ENCODE measurements around the gene SPAG7.
A peak's percentile ranks its signal among the peaks of the same experiment; 100 is the strongest.
"Not testable (repeated sequence)": the region's sequence is repeated elsewhere in the genome, so short reads cannot be mapped to it uniquely, and the experiment has no call there.

Gene SPAG7

DNA sequence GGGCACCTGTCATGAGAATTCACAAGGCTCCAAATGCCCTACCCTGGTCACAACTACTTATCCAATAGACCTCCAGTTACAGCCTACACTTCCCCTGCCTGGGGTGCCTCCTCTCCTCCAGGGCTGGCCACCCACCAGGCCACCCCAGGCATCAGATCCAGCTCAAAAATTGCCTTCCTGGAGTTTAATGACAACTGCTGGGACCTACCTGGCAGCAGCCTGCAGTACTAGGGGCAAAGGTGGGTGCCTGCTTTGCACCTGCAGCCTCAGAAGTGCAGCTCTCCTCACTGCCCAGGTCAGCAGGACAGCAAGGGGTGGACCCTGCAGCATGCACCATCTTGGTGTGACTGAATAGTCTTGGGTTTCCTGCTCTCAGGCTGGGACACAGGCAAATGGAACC lies 32.0 kb downstream of the SPAG7 start:
- no peak for DNase-seq

DNA sequence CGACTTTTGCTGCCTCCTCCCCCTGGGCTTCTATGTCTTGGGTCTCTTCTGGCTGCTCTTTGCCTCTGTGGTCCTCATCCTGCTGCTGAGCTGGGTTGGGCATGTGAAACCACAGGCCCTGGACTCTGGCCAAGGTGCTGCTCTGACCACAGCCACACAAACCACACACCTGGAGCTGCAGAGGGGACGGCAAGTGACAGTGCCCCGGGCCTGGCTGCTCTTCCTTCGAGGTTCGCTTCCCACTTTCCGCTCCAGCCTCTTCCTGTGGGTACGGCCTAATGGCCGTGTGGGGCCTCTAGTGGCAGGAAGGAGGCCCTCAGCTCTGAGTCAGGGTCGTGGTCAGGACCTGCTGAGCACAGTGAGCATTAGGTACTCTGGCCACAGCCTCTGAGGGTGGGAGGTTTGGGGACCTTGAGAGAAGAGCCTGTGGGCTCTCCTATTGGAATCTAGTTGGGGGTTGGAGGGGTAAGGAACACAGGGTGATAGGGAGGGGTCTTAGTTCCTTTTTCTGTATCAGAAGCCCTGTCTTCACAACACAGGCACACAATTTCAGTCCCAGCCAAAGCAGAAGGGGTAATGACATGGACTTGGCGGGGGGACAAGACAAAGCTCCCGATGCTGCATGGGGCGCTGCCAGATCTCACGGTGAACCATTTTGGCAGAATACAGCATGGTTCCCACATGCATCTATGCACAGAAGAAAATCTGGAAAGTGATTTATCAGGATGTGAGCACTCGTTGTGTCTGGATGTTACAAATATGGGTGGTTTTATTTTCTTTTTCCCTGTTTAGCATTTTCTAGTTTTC lies 33.2 kb downstream of the SPAG7 start:
- peak; percentile 39 for DNase-seq

- no peak for DNase-seq
These were observed 34.0 kb downstream of the SPAG7 start for GRCh38 chr17:4933646-4934045.

- DNase-seq = no peak
These were observed 34.9 kb downstream of the SPAG7 start for GRCh38 chr17:4932756-4933155.

DNA sequence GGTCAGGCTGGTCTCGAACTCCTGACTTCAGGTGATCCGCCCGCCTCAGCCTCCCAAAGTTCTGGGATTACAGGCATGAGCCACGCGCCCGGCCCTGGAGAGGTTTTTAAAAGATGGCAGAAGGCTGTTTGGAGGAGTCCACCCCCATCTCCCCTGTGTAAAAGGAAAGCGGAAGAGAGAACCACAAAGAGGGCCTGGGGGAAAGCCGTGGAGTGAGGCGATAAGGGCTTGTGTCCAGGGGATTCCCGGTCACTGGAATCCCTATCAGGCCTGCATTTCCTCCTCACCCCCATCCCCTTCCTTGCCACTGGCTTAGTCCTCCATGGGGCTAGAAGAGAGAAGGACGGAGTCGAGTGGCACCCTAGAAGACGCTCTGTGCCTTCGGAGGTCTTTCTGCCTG lies 35.7 kb downstream of the SPAG7 start, which contains the start of gene GP1BA:
TSS of gene GP1BA (plus strand) at position 315 of the 400 bp plus-strand sequence. CDS start 328 bp downstream, outside the sequence.
- no peak for DNase-seq

GRCh38 chr17:4928881-4929280 lies 38.7 kb downstream of the SPAG7 start:
- DNase-seq = no peak

DNA sequence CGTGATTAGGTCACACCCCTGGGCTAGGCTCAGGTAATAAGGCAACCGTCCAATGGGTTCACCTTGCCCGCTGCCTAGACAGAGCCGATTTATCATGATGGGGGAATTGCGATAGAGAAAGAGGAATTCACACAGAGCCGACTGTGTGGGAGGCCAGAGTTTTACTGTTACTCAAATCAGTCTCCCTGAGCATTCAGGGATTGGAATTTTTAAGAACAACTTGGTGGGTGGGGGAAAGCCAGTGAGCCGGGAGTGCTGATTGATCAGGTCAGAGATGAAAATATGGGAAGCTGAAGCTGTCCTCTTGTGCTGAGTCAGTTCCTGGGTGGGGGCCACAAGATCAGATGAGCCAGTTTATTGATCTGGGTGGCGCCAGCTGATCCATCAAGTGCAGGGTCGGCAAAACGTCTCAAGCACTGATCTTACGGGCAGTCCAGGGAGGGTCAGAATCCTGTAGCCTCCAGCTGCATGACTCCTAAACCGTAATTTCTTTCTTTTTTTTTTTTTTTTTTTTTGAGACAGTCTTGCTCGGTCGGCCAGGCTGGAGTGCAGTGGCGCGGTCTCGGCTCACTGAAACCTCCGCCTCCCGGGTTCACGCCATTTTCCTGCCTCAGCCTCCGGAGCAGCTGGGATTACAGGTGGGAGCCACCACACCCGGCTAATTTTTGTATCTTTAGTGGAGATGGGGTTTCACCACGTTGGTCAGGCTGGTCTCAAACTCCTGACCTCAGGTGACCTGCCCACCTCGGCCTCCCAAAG lies 40.9 kb downstream of the SPAG7 start:
- DNase-seq = not testable (repeated sequence)

DNA sequence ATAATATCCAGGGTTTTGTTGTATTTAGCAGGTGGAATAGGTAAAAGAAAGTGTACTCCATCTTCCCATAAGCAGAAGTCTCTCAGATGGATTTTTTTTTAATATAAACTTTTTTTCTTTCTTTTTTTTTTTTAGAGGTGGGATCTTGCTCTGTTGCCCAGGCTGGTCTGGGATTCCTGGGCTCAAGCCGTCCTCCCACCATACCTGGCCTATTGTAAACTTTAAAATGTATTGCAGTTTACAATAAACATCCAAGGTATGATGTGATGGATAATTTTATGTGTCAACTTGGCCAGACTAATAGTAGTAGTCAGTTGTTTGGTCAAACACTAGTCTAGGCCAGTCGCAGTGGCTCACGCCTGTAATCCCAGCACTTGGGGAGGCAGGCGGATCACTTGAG lies 46.3 kb downstream of the SPAG7 start:
- no peak for DNase-seq

GRCh38 chr17:4920351-4921048 lies 47.1 kb downstream of the SPAG7 start:
- no peak for DNase-seq

DNA sequence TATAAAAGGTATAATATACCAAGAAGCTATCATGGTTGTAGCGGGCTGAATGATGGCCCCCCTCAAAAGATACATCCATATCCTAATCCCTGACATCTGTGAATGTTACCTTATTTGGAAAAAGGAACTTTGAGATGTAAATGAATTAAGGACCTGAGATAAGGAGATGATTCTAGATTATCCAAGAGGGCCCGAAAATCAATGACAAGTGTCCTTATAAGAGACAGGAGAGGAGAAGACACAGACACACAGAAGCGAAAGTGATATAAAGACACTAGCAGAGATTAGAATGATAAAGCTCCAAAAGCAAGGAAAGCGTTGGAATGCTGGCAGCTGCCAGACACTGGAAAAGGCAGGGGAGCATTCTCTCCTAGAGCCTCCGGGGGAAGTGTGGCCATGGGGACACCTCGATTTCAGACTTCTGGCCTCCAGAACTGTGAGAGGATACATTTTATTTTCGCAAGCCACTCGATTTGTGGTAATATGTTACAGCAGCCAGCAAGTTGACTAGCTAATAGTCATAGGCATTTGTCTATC lies 48.0 kb downstream of the SPAG7 start:
- DNase-seq = no peak

- DNase-seq = not testable (repeated sequence)
These were observed 53.1 kb downstream of the SPAG7 start for GRCh38 chr17:4914551-4914950.

- DNase-seq = no peak
These were observed 53.6 kb downstream of the SPAG7 start for GRCh38 chr17:4913994-4914393.
